Measurements from ENCODE around the gene MACF1. TPM values are rescaled to one million over a fixed set of nuclear protein-coding genes. Genes with fewer than 3 reads are reported as not detected.
"Not testable (repeated sequence)": the region's sequence is repeated elsewhere in the genome, so short reads cannot be mapped to it uniquely, and the experiment has no call there.

The MACF1 gene
- total and polyA plus RNA-seq, 2 donors from 2014 or later: 65.7 to 387 TPM

- H3K27me3 ChIP-seq (ENCODE audit: control insufficient read depth, insufficient read depth, low read length): no peaks in the 10 kb centered on the region
- no peak overlapping the region for H3K9ac ChIP-seq (ENCODE audit: low read length in 3 of 3)
- H3K9me3 ChIP-seq (ENCODE audit: control insufficient read depth in 2 of 3, insufficient read depth in 1 of 3, low read length in 3 of 3): no peaks in the 10 kb centered on the region
- intact Hi-C loops (cut with DNase I): no loop called here
- no peak for TF ChIP-seq CTCF (IDR thresholded peaks at IDR 0.05; ENCODE audit: borderline replicate concordance, extremely low read depth, insufficient read depth)
- peak in 3 of 5 donors; percentile 19 to 85 (median 68) for DNase-seq
- H3K4me3 ChIP-seq (ENCODE audit: low read length in 3 of 3): no peak overlapping the region
- H3K27ac ChIP-seq (ENCODE audit: low read depth in 2 of 2, low read length in 2 of 2): no peak overlapping the region
- H3K4me1 ChIP-seq (ENCODE audit: control insufficient read depth in 2 of 3, insufficient read depth in 2 of 3, low read depth in 1 of 3, low read length in 3 of 3): peaks cover 0 to 3% (median 0%) of the 10 kb centered on the region in 3 donors
- FAIRE-seq: no peak
- no peaks in the 10 kb centered on the region for H3K36me3 ChIP-seq (ENCODE audit: control insufficient read depth in 2 of 3, insufficient read depth in 3 of 3, low read length in 3 of 3)
Measured at GRCh38 chr1:39509360-39510009, 305.0 kb downstream of the MACF1 start.

GRCh38 chr1:39510570-39511186 is 306.2 kb downstream of the MACF1 start:
- FAIRE-seq; H3K4me3 ChIP-seq (ENCODE audit: low read length in 3 of 3); H3K27ac ChIP-seq (ENCODE audit: low read depth in 2 of 2, low read length in 2 of 2); DNase-seq; H3K27me3 ChIP-seq (ENCODE audit: control insufficient read depth, insufficient read depth, low read length); H3K36me3 ChIP-seq (ENCODE audit: control insufficient read depth in 2 of 3, insufficient read depth in 3 of 3, low read length in 3 of 3); H3K9ac ChIP-seq (ENCODE audit: low read length in 3 of 3); H3K9me3 ChIP-seq (ENCODE audit: control insufficient read depth in 2 of 3, insufficient read depth in 1 of 3, low read length in 3 of 3); intact Hi-C loops (cut with DNase I); H3K4me1 ChIP-seq (ENCODE audit: control insufficient read depth in 2 of 3, insufficient read depth in 2 of 3, low read depth in 1 of 3, low read length in 3 of 3): not testable (repeated sequence)

GRCh38 chr1:39511477-39511876 is 307.0 kb downstream of the MACF1 start:
- DNase-seq; intact Hi-C loops (cut with DNase I); H3K9me3 ChIP-seq (ENCODE audit: control insufficient read depth in 2 of 3, insufficient read depth in 1 of 3, low read length in 3 of 3); H3K27me3 ChIP-seq (ENCODE audit: control insufficient read depth, insufficient read depth, low read length); H3K27ac ChIP-seq (ENCODE audit: low read depth in 2 of 2, low read length in 2 of 2); H3K4me1 ChIP-seq (ENCODE audit: control insufficient read depth in 2 of 3, insufficient read depth in 2 of 3, low read depth in 1 of 3, low read length in 3 of 3); FAIRE-seq; H3K36me3 ChIP-seq (ENCODE audit: control insufficient read depth in 2 of 3, insufficient read depth in 3 of 3, low read length in 3 of 3); H3K9ac ChIP-seq (ENCODE audit: low read length in 3 of 3); H3K4me3 ChIP-seq (ENCODE audit: low read length in 3 of 3): not testable (repeated sequence)

GRCh38 chr1:39512234-39512847 is 307.8 kb downstream of the MACF1 start:
- H3K27ac ChIP-seq (ENCODE audit: low read depth in 2 of 2, low read length in 2 of 2); H3K4me3 ChIP-seq (ENCODE audit: low read length in 3 of 3); H3K4me1 ChIP-seq (ENCODE audit: control insufficient read depth in 2 of 3, insufficient read depth in 2 of 3, low read depth in 1 of 3, low read length in 3 of 3); FAIRE-seq; H3K36me3 ChIP-seq (ENCODE audit: control insufficient read depth in 2 of 3, insufficient read depth in 3 of 3, low read length in 3 of 3); H3K9ac ChIP-seq (ENCODE audit: low read length in 3 of 3); H3K9me3 ChIP-seq (ENCODE audit: control insufficient read depth in 2 of 3, insufficient read depth in 1 of 3, low read length in 3 of 3); intact Hi-C loops (cut with DNase I); H3K27me3 ChIP-seq (ENCODE audit: control insufficient read depth, insufficient read depth, low read length): not testable (repeated sequence)
- DNase-seq: peak in 1 of 5 donors; percentile 35

- FAIRE-seq; H3K4me1 ChIP-seq (ENCODE audit: control insufficient read depth in 2 of 3, insufficient read depth in 2 of 3, low read depth in 1 of 3, low read length in 3 of 3); H3K9me3 ChIP-seq (ENCODE audit: control insufficient read depth in 2 of 3, insufficient read depth in 1 of 3, low read length in 3 of 3); intact Hi-C loops (cut with DNase I); H3K4me3 ChIP-seq (ENCODE audit: low read length in 3 of 3); H3K27me3 ChIP-seq (ENCODE audit: control insufficient read depth, insufficient read depth, low read length); H3K9ac ChIP-seq (ENCODE audit: low read length in 3 of 3); H3K27ac ChIP-seq (ENCODE audit: low read depth in 2 of 2, low read length in 2 of 2); H3K36me3 ChIP-seq (ENCODE audit: control insufficient read depth in 2 of 3, insufficient read depth in 3 of 3, low read length in 3 of 3): not testable (repeated sequence)
- DNase-seq: peak in 2 of 5 donors; percentile 45 to 75
Measured at GRCh38 chr1:39514710-39515124, 310.2 kb downstream of the MACF1 start.

GRCh38 chr1:39515131-39516086 is 310.9 kb downstream of the MACF1 start:
- H3K4me3 ChIP-seq (ENCODE audit: low read length in 3 of 3): peak overlapping the region in 1 of 3 donors; percentile 39
- H3K9me3 ChIP-seq (ENCODE audit: control insufficient read depth in 2 of 3, insufficient read depth in 1 of 3, low read length in 3 of 3); H3K27me3 ChIP-seq (ENCODE audit: control insufficient read depth, insufficient read depth, low read length); H3K9ac ChIP-seq (ENCODE audit: low read length in 3 of 3); H3K4me1 ChIP-seq (ENCODE audit: control insufficient read depth in 2 of 3, insufficient read depth in 2 of 3, low read depth in 1 of 3, low read length in 3 of 3); FAIRE-seq; H3K27ac ChIP-seq (ENCODE audit: low read depth in 2 of 2, low read length in 2 of 2); intact Hi-C loops (cut with DNase I); H3K36me3 ChIP-seq (ENCODE audit: control insufficient read depth in 2 of 3, insufficient read depth in 3 of 3, low read length in 3 of 3): not testable (repeated sequence)
- peak in 3 of 5 donors; percentile 53 to 68 (median 59) for DNase-seq

GRCh38 chr1:39516841-39517240 is 312.3 kb downstream of the MACF1 start:
- H3K9me3 ChIP-seq (ENCODE audit: control insufficient read depth in 2 of 3, insufficient read depth in 1 of 3, low read length in 3 of 3); H3K27ac ChIP-seq (ENCODE audit: low read depth in 2 of 2, low read length in 2 of 2); H3K9ac ChIP-seq (ENCODE audit: low read length in 3 of 3); FAIRE-seq; H3K4me3 ChIP-seq (ENCODE audit: low read length in 3 of 3); H3K36me3 ChIP-seq (ENCODE audit: control insufficient read depth in 2 of 3, insufficient read depth in 3 of 3, low read length in 3 of 3); H3K4me1 ChIP-seq (ENCODE audit: control insufficient read depth in 2 of 3, insufficient read depth in 2 of 3, low read depth in 1 of 3, low read length in 3 of 3); H3K27me3 ChIP-seq (ENCODE audit: control insufficient read depth, insufficient read depth, low read length); intact Hi-C loops (cut with DNase I): not testable (repeated sequence)
- DNase-seq: peak in 2 of 5 donors; percentile 7 to 43

Data from kidney (tissue), 14 donors.